ENCODE results near the gene PNMA8C. TPM values are rescaled to one million over a fixed set of nuclear protein-coding genes. Genes with fewer than 3 reads are reported as not detected.
A peak's percentile ranks its signal among the peaks of the same experiment; 100 is the strongest.

PNMA8C gene
- total and polyA plus RNA-seq, 7 donors: 0.01 TPM; not detected in 6

GRCh38 chr19:46431824-46432223, 3.1 kb upstream of the PNMA8C start:
- H3K4me1 ChIP-seq: no peaks in the 10 kb centered on the region
- H3K4me3 ChIP-seq: no peak overlapping the region
- DNase-seq (no peak), ATAC-seq (no peak)
- H3K36me3 ChIP-seq (ENCODE audit: insufficient read depth in 1 of 2, low read depth in 1 of 2): no peaks in the 10 kb centered on the region
- 31 to 43% (median 36%) methylated on average over 9 to 10 of the region's 10 CpGs for WGBS, 3 donors
- H3K9me3 ChIP-seq: no peaks in the 10 kb centered on the region
- no peak overlapping the region for H3K27ac ChIP-seq
- intact Hi-C loops (cut with DNase I): no loop called here
- H3K27me3 ChIP-seq (ENCODE audit: insufficient read depth in 3 of 3, low read length in 2 of 3): peaks cover 0 to 41% (median 5%) of the 10 kb centered on the region in 3 donors
- no peak for TF ChIP-seq CTCF (IDR thresholded peaks at IDR 0.05)

- no peak overlapping the region for H3K27ac ChIP-seq
- DNase-seq (no peak), ATAC-seq (no peak)
- peaks cover 0 to 59% (median 13%) of the 10 kb centered on the region in 3 donors for H3K27me3 ChIP-seq (ENCODE audit: insufficient read depth in 3 of 3, low read length in 2 of 3)
- no peak for TF ChIP-seq CTCF (IDR thresholded peaks at IDR 0.05)
- no peaks in the 10 kb centered on the region for H3K9me3 ChIP-seq
- no peaks in the 10 kb centered on the region for H3K4me1 ChIP-seq
- intact Hi-C loops (cut with DNase I): no loop called here
- no peaks in the 10 kb centered on the region for H3K36me3 ChIP-seq (ENCODE audit: insufficient read depth in 1 of 2, low read depth in 1 of 2)
- 72 to 81% (median 73%) methylated on average over 4 of the region's 4 CpGs for WGBS, 3 donors
- no peak overlapping the region for H3K4me3 ChIP-seq
Observed at GRCh38 chr19:46429999-46430398, 1.3 kb upstream of the PNMA8C start.

- DNase-seq (no peak), ATAC-seq (no peak)
- Histone ChIP-seq H3K9me3 (no peaks in the 10 kb centered on the region), H3K27ac (no peak overlapping the region), H3K4me3 (no peak overlapping the region), H3K27me3 (ENCODE audit: insufficient read depth in 3 of 3, low read length in 2 of 3) (peaks cover 0 to 58% (median 13%) of the 10 kb centered on the region in 3 donors), H3K4me1 (no peaks in the 10 kb centered on the region), H3K36me3 (ENCODE audit: insufficient read depth in 1 of 2, low read depth in 1 of 2) (no peaks in the 10 kb centered on the region)
- WGBS, 3 donors: 87 to 88% (median 87%) methylated on average over 17 of the region's 17 CpGs
- no peak for TF ChIP-seq CTCF (IDR thresholded peaks at IDR 0.05)
- intact Hi-C loops (cut with DNase I): no loop called here
Observed at GRCh38 chr19:46427518-46428045, 1.2 kb downstream of the PNMA8C start.

- no peak for TF ChIP-seq CTCF (IDR thresholded peaks at IDR 0.05)
- H3K27me3 ChIP-seq (ENCODE audit: insufficient read depth in 3 of 3, low read length in 2 of 3): peaks cover 0 to 61% (median 16%) of the 10 kb centered on the region in 3 donors
- DNase-seq: peak; percentile 73 to 85
- peak overlapping the region; percentile 62 for H3K4me3 ChIP-seq
- no peaks in the 10 kb centered on the region for H3K36me3 ChIP-seq (ENCODE audit: insufficient read depth in 1 of 2, low read depth in 1 of 2)
- 3 to 11% (median 5%) methylated on average over 32 of the region's 32 CpGs for WGBS, 3 donors
- H3K9me3 ChIP-seq: no peaks in the 10 kb centered on the region
- no peaks in the 10 kb centered on the region for H3K4me1 ChIP-seq
- peak in 2 of 4 donors; percentile 58 to 69 for ATAC-seq
- intact Hi-C loops (cut with DNase I): no loop called here
- no peak overlapping the region for H3K27ac ChIP-seq
Observed at GRCh38 chr19:46426506-46427162, 2.1 kb downstream of the PNMA8C start.
